B cell (primary cell): Measurements from ENCODE around the gene NFILZ. TPM values are rescaled to one million over a fixed set of nuclear protein-coding genes. Genes with fewer than 3 reads are reported as not detected.

Experiments used
- ATAC-seq: fragments of 200-7000 bp; cut with Tn5 transposase; one replicate; pipeline ENCODE4 v1.10.0; 2021; ENCODE audit warnings: low read depth, mild to moderate bottlenecking, moderate number of reproducible peaks, moderate library complexity
- CTCF ChIA-PET: fragments of 350-600 bp; sonication (Branson Sonifier 250); formaldehyde crosslinking; loops from one replicate; lab custom pipeline; 2021; ENCODE audit warnings: antibody characterized with exemption, inconsistent platforms; lab: Charles Lee
- POLR2A ChIA-PET: fragments of 350-600 bp; sonication (Branson Sonifier 250); formaldehyde crosslinking; loops from one replicate; lab custom pipeline; 2021; ENCODE audit warnings: antibody characterized with exemption; lab: Charles Lee
- DNase-seq: peaks from one replicate; pipeline ENCODE4 v3.0.0; 2013
- H2AFZ ChIP-seq: 2 replicates; pipeline ENCODE4 v1.6.1; 2012; ENCODE audit warnings: mild to moderate bottlenecking, low read depth, low read length; ENCODE audit not compliant: insufficient read depth, poor library complexity, severe bottlenecking
- H3K27ac ChIP-seq, 2 donors: 1 replicate in 1 of 2; 2 replicates in 1 of 2; pipeline ENCODE4 v1.5.1; 2012 to 2013; ENCODE audit warnings: low read length in 2 of 2, mild to moderate bottlenecking in 2 of 2, moderate library complexity in 1 of 2
- H3K27me3 ChIP-seq, 4 experiments: fragments of 200-600 bp in 1 of 4; sonication (generic) in 1 of 4; replicated peaks in 1 of 4; 1 replicate in 2 of 4; 2 replicates in 2 of 4; pipeline versions ENCODE4 v1.6.1 to v1.7.0; 2013 to 2016; ENCODE audit warnings: low read length in 3 of 4, mild to moderate bottlenecking in 2 of 4, mixed read lengths in 1 of 4, moderate library complexity in 1 of 4; ENCODE audit not compliant: insufficient read depth in 4 of 4, control insufficient read depth in 3 of 4; ENCODE audit errors: control extremely low read depth in 1 of 4
- H3K36me3 ChIP-seq, 2 experiments: replicated peaks in 1 of 2; 1 replicate in 1 of 2; 2 replicates in 1 of 2; pipeline versions ENCODE4 v1.6.1 to v1.7.1; 2013; ENCODE audit warnings: low read length in 1 of 2; ENCODE audit not compliant: insufficient read depth in 2 of 2, control insufficient read depth in 1 of 2; ENCODE audit errors: control extremely low read depth in 1 of 2, extremely low read depth in 1 of 2
- H3K4me1 ChIP-seq, 2 donors: fragments of 200-600 bp in 1 of 2; sonication (generic) in 1 of 2; 1 replicate in 1 of 2; 2 replicates in 1 of 2; pipeline versions ENCODE4 v1.5.1 to v1.6.1; 2013 to 2017; ENCODE audit warnings: low read length in 2 of 2; ENCODE audit not compliant: control insufficient read depth in 2 of 2, insufficient read depth in 2 of 2
- H3K4me2 ChIP-seq: replicated peaks from 2 replicates; pipeline ENCODE3; 2012; ENCODE audit warnings: mild to moderate bottlenecking, low read depth, low read length; ENCODE audit not compliant: poor library complexity, severe bottlenecking
- H3K4me3 ChIP-seq, 5 experiments: fragments of 200-600 bp in 1 of 5; sonication (generic) in 1 of 5; 1 replicate in 3 of 5; 2 replicates in 2 of 5; pipeline versions ENCODE4 v1.5.1 to v1.7.0; 2011 to 2016; ENCODE audit warnings: low read length in 4 of 5, mild to moderate bottlenecking in 4 of 5, low read depth in 2 of 5, control low read depth in 1 of 5, moderate library complexity in 1 of 5; ENCODE audit not compliant: insufficient read depth in 1 of 5; ENCODE audit errors: control extremely low read depth in 1 of 5, extremely low read depth in 1 of 5
- H3K79me2 ChIP-seq: fragments of 200-600 bp; sonication (generic); one replicate; pipeline ENCODE4 v1.6.0; 2016; ENCODE audit warnings: low read length; ENCODE audit not compliant: control insufficient read depth, insufficient read depth
- H3K9ac ChIP-seq: fragments of 200-600 bp; sonication (generic); 2 replicates; pipeline ENCODE4 v1.6.1; 2017; ENCODE audit warnings: mild to moderate bottlenecking, low read length, moderate library complexity
- H3K9me3 ChIP-seq, 3 donors: one replicate each; pipeline versions ENCODE4 v1.6.1 to v1.7.1; 2013; ENCODE audit warnings: low read length in 2 of 3; ENCODE audit not compliant: control insufficient read depth in 2 of 3, insufficient read depth in 1 of 3; ENCODE audit errors: control extremely low read depth in 1 of 3
- H4K20me1 ChIP-seq: 2 replicates; pipeline ENCODE4 v1.6.0; 2012; ENCODE audit warnings: mild to moderate bottlenecking, low read length; ENCODE audit not compliant: insufficient read depth, control insufficient read depth, poor library complexity, severe bottlenecking
- H3K27ac Mint-ChIP-seq: one replicate; pipeline ENCODE4 v1.8.0; 2021; ENCODE audit warnings: mixed read lengths
- H3K27me3 Mint-ChIP-seq: one replicate; pipeline ENCODE4 v1.8.0; 2021; ENCODE audit warnings: mixed read lengths
- H3K4me1 Mint-ChIP-seq: one replicate; pipeline ENCODE4 v1.8.0; 2021; ENCODE audit warnings: mixed read lengths
- H3K4me3 Mint-ChIP-seq: one replicate; pipeline ENCODE4 v1.8.0; 2021; ENCODE audit warnings: mixed read lengths
- H3K9me3 Mint-ChIP-seq: one replicate; pipeline ENCODE4 v1.8.0; 2022; ENCODE audit warnings: mixed read lengths; ENCODE audit not compliant: insufficient read depth
- EZH2 ChIP-seq: IDR thresholded peaks from 2 replicates; pipeline ENCODE4 v1.6.1; 2012; ENCODE audit warnings: borderline replicate concordance, low read depth, mild to moderate bottlenecking, moderate library complexity, low read length; ENCODE audit not compliant: insufficient read depth, poor library complexity, severe bottlenecking
- WGBS: methylation state at CpG from one replicate; pipeline ENCODE4 v1.1.5; 2013; ENCODE audit warnings: missing lambda C conversion rate; ENCODE audit not compliant: insufficient coverage; 5-methylcytosine and 5-hydroxymethylcytosine counted together
- intact Hi-C: fragments of 100-400 bp; cut with micrococcal nuclease; formaldehyde crosslinking; loops from one replicate; pipeline ENCODE4 v1.10.0; 2022
- polyA plus RNA-seq: library from polyadenylated mRNA; depleted of rRNA; stranded (reverse); fragments of >200 nt; gene quantifications from 2 replicates; pipeline ENCODE4 v1.2.3, GENCODE V29; 2012
- total RNA-seq, 2 donors: library from RNA; stranded (reverse); fragments of 120-200 nt in 1 of 2; gene quantifications; 1 replicate in 1 of 2; 2 replicates in 1 of 2; pipeline versions ENCODE4 v1.2.3 to v1.2.4, GENCODE V29; 2013 to 2022
- TF ChIP-seq, protein P1 (sequence below): fragments of 200-600 bp; IDR thresholded peaks from one replicate; pipeline ENCODE4 v1.8.0; 2022; ENCODE audit warnings: antibody characterized with exemption, mild to moderate bottlenecking

Gene NFILZ
- total and polyA plus RNA-seq, 2 donors (not counting 1 experiment from before 2014, with no cell fraction given) = not detected

DNA sequence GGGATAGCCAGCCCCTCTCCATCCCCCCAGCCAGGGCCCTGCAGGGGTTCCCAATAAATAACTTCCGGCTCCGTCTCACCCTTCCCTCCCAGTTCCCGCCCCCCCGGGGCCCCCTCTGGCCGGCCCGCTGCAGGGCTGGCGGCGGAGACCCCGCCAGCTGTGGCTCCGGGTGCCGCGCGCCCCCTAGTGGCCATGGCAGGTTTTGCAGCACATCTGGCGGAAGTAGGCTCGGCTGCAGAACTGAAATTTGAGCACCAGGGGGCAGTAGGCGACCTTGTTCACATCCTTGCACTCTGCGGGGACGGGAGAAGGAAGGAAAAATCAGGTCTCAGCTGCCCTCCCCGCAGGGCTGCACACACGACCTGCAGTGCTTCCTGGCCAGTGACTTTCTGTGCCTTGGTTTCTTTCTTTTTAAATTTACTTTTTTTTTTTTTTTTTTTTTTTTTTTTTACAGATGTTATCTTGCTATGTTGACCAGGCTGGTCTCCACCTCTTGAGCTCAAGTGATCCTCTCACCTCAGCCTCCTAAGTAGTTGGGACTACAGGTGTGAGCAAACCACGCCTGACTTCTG is 49.6 kb upstream of the NFILZ start:
- DNase-seq (peak; percentile 91), ATAC-seq (peak; percentile 76)
- Histone ChIP-seq H3K9me3 (peaks cover 0 to 5% (median 0%) of the 10 kb centered on the region in 3 donors), H4K20me1 (no peaks in the 10 kb centered on the region), H3K4me1 (peaks cover 27 to 44% of the 10 kb centered on the region in 2 donors), H3K4me2 (peak overlapping the region; percentile 67), H3K36me3 (no peaks in the 10 kb centered on the region), H3K9ac (no peak overlapping the region), H3K27ac (no peak overlapping the region), H3K79me2 (peaks cover 46% of the 10 kb centered on the region), H3K27me3 (no peaks in the 10 kb centered on the region), H3K4me3 (no peak overlapping the region), H2AFZ (peak overlapping the region; percentile 42)
- ChIA-PET POLR2A (interaction anchor here (0.6 to 4.4 kb wide), 6 partner anchors 12 to 329 kb away, joined by 3 to 26 read pairs (median 4); partner anchors contain the start of genes MARCHF2 and ZNF414), CTCF (interaction anchor here (0.6 to 7.9 kb wide), 35 partner anchors 8 to 1163 kb away, joined by 3 to 95 read pairs (median 5); partner anchors contain the start of genes MARCHF2 and ZNF414)
- 1% methylated on average over 18 of the region's 21 CpGs for WGBS
- TF ChIP-seq, protein P1, sequence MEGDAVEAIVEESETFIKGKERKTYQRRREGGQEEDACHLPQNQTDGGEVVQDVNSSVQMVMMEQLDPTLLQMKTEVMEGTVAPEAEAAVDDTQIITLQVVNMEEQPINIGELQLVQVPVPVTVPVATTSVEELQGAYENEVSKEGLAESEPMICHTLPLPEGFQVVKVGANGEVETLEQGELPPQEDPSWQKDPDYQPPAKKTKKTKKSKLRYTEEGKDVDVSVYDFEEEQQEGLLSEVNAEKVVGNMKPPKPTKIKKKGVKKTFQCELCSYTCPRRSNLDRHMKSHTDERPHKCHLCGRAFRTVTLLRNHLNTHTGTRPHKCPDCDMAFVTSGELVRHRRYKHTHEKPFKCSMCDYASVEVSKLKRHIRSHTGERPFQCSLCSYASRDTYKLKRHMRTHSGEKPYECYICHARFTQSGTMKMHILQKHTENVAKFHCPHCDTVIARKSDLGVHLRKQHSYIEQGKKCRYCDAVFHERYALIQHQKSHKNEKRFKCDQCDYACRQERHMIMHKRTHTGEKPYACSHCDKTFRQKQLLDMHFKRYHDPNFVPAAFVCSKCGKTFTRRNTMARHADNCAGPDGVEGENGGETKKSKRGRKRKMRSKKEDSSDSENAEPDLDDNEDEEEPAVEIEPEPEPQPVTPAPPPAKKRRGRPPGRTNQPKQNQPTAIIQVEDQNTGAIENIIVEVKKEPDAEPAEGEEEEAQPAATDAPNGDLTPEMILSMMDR = peak; percentile 99
- no peak for TF ChIP-seq EZH2
- H3K4me3 Mint-ChIP-seq = no peak overlapping the region
- peaks cover 29% of the 10 kb centered on the region for H3K4me1 Mint-ChIP-seq
- H3K27ac Mint-ChIP-seq = no peak overlapping the region
- intact Hi-C loops = loop anchor here (2.0 to 5.0 kb wide), 3 partner anchors 112 to 252 kb away; partner anchors contain the start of genes MBD3L1 and ZNF558
- no peaks in the 10 kb centered on the region for H3K9me3 Mint-ChIP-seq
- no peaks in the 10 kb centered on the region for H3K27me3 Mint-ChIP-seq
